NCI-H748 (cell line): Measurements from ENCODE around the gene FGA.
"Not testable (repeated sequence)": the region's sequence is repeated elsewhere in the genome, so short reads cannot be mapped to it uniquely, and the experiment has no call there.

Source experiments
- DNase-seq: peaks from one replicate; lab custom pipeline; 2025; ENCODE audit not compliant: unreplicated experiment; lab: John Stamatoyannopoulos, UW

The FGA gene

GRCh38 chr4:154608361-154609252 lies 18.1 kb upstream of the FGA start:
- no peak for DNase-seq

GRCh38 chr4:154606728-154607723 lies 16.5 kb upstream of the FGA start:
- DNase-seq: no peak

- DNase-seq: no peak
Measured at GRCh38 chr4:154604696-154605200, 14.2 kb upstream of the FGA start.

GRCh38 chr4:154603033-154603943 lies 12.7 kb upstream of the FGA start:
- DNase-seq: no peak

GRCh38 chr4:154602404-154603020 lies 12.0 kb upstream of the FGA start:
- no peak for DNase-seq

- DNase-seq: no peak
Measured at GRCh38 chr4:154597798-154598774, 7.5 kb upstream of the FGA start.

GRCh38 chr4:154597281-154597680 lies 6.7 kb upstream of the FGA start:
- not testable (repeated sequence) for DNase-seq

GRCh38 chr4:154595807-154596206 lies 5.3 kb upstream of the FGA start:
- no peak for DNase-seq

- DNase-seq: not testable (repeated sequence)
Measured at GRCh38 chr4:154594343-154594742, 3.8 kb upstream of the FGA start.

GRCh38 chr4:154593868-154594267 lies 3.3 kb upstream of the FGA start:
- no peak for DNase-seq

GRCh38 chr4:154591890-154592289 lies 1.3 kb upstream of the FGA start:
- no peak for DNase-seq

GRCh38 chr4:154589296-154590197 lies 995 bp downstream of the FGA start:
- no peak for DNase-seq

- DNase-seq: no peak
Measured at GRCh38 chr4:154588198-154588597, 2.3 kb downstream of the FGA start.

GRCh38 chr4:154586296-154587033 lies 4.1 kb downstream of the FGA start:
- no peak for DNase-seq

- DNase-seq: no peak
Measured at GRCh38 chr4:154585369-154586018, 5.0 kb downstream of the FGA start.

GRCh38 chr4:154584259-154584658 lies 6.3 kb downstream of the FGA start:
- no peak for DNase-seq

- no peak for DNase-seq
Measured at GRCh38 chr4:154583677-154584076, 6.9 kb downstream of the FGA start.
